ENCODE data around the gene ZMYND19.

DNA sequence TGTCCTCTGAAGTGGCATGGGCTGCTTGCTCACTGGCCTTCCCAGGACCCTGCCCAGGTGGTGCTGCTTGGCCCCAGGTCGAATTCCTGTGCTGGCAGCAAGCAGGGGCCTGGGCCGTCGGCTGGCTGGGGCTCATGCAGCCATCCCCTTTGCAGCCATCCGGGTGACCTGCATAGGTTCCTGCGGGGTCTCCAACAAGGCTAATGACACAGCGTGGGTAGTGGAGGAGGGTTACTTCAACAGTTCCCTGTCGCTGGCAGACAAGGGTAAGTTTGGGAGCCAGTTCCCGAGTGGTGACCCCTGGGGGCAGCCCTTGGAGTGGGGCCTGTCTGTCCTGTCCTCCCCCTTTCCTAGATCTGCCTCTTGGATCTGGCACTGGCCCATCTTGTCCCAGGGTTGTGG lies 22.4 kb upstream of the ZMYND19 start:
- TF ChIP-seq, protein P1, sequence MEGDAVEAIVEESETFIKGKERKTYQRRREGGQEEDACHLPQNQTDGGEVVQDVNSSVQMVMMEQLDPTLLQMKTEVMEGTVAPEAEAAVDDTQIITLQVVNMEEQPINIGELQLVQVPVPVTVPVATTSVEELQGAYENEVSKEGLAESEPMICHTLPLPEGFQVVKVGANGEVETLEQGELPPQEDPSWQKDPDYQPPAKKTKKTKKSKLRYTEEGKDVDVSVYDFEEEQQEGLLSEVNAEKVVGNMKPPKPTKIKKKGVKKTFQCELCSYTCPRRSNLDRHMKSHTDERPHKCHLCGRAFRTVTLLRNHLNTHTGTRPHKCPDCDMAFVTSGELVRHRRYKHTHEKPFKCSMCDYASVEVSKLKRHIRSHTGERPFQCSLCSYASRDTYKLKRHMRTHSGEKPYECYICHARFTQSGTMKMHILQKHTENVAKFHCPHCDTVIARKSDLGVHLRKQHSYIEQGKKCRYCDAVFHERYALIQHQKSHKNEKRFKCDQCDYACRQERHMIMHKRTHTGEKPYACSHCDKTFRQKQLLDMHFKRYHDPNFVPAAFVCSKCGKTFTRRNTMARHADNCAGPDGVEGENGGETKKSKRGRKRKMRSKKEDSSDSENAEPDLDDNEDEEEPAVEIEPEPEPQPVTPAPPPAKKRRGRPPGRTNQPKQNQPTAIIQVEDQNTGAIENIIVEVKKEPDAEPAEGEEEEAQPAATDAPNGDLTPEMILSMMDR (IDR thresholded peaks at IDR 0.05) = no peak
- TF ChIP-seq, protein P2, sequence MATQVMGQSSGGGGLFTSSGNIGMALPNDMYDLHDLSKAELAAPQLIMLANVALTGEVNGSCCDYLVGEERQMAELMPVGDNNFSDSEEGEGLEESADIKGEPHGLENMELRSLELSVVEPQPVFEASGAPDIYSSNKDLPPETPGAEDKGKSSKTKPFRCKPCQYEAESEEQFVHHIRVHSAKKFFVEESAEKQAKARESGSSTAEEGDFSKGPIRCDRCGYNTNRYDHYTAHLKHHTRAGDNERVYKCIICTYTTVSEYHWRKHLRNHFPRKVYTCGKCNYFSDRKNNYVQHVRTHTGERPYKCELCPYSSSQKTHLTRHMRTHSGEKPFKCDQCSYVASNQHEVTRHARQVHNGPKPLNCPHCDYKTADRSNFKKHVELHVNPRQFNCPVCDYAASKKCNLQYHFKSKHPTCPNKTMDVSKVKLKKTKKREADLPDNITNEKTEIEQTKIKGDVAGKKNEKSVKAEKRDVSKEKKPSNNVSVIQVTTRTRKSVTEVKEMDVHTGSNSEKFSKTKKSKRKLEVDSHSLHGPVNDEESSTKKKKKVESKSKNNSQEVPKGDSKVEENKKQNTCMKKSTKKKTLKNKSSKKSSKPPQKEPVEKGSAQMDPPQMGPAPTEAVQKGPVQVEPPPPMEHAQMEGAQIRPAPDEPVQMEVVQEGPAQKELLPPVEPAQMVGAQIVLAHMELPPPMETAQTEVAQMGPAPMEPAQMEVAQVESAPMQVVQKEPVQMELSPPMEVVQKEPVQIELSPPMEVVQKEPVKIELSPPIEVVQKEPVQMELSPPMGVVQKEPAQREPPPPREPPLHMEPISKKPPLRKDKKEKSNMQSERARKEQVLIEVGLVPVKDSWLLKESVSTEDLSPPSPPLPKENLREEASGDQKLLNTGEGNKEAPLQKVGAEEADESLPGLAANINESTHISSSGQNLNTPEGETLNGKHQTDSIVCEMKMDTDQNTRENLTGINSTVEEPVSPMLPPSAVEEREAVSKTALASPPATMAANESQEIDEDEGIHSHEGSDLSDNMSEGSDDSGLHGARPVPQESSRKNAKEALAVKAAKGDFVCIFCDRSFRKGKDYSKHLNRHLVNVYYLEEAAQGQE (IDR thresholded peaks at IDR 0.05; ENCODE audit: insufficient read depth in 1 of 2, low read depth in 2 of 2, low read length in 1 of 2) = no peak
- no peak for TF ChIP-seq POLR2AphosphoS5 (IDR thresholded peaks at IDR 0.05; ENCODE audit: low read depth, low read length)
